Duodenal mucosa (tissue), 2 donors: ENCODE data around the gene IFI27L1.

Experiments
- H3K27ac ChIP-seq: one replicate; pipeline ENCODE4 v1.7.0; 2013; ENCODE audit warnings: low read depth, low read length
- H3K27me3 ChIP-seq, 2 donors: one replicate each; pipeline ENCODE4 v1.7.0; 2013; ENCODE audit warnings: low read length in 2 of 2, control low read depth in 1 of 2; ENCODE audit not compliant: insufficient read depth in 2 of 2, control insufficient read depth in 1 of 2
- H3K36me3 ChIP-seq, 2 donors: one replicate each; pipeline ENCODE4 v1.7.0; 2013; ENCODE audit warnings: low read length in 2 of 2, control low read depth in 1 of 2; ENCODE audit not compliant: insufficient read depth in 2 of 2, control insufficient read depth in 1 of 2
- H3K4me1 ChIP-seq, 2 donors: one replicate each; pipeline ENCODE4 v1.7.0; 2013; ENCODE audit warnings: low read length in 2 of 2, control low read depth in 1 of 2; ENCODE audit not compliant: insufficient read depth in 2 of 2, control insufficient read depth in 1 of 2
- H3K4me3 ChIP-seq, 2 donors: one replicate each; pipeline ENCODE4 v1.7.0; 2013; ENCODE audit warnings: low read length in 2 of 2, low read depth in 1 of 2
- H3K9ac ChIP-seq, 2 donors: one replicate each; pipeline ENCODE4 v1.7.0; 2013; ENCODE audit warnings: low read length in 2 of 2, low read depth in 1 of 2
- H3K9me3 ChIP-seq, 2 donors: one replicate each; pipeline ENCODE4 v1.7.0; 2013; ENCODE audit warnings: low read length in 2 of 2, control low read depth in 1 of 2; ENCODE audit not compliant: control insufficient read depth in 1 of 2

The IFI27L1 gene

DNA sequence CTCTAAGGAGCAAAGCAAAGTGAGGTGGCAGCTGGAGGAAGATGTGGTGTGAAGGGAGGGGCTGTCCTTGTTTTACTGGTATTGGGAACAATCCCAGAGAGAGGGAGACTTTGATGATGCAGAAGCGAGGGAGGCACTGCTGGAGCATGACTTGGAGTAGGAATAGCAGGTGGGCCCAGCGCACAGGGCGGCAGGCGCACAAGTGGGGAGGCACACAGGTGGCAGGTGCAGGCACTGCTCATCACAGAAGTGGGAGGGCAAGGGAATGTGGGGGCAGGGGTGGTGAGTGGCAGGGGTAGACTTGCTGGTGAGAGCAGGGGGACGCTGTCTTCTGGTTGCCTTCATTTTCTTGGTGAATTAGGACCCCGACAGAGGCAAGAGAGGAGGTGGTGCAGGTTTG, 17.9 kb downstream of the IFI27L1 start:
- no peaks in the 10 kb centered on the region for H3K27me3 ChIP-seq

DNA sequence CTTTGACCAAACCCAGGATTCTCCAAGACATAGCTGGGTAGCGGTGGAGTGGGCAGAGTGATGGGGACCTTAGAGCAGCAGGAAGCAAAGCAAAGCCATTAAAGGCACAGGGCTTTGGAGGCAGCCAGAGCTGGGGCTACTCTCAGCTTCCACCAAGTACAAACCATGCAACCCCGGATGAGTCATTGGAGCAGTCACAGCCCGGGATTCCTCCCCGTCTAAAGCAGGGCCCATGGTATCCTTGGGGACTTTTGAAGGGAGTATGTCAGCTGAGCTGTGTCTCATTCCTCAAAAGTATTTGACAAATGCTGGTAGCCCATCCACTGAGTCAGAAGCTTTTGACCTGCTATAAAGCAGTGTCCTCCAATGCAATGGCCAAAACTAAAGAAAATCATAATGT, 19.7 kb downstream of the IFI27L1 start:
- Histone ChIP-seq H3K9ac (no peak overlapping the region), H3K4me3 (no peak overlapping the region), H3K4me1 (no peaks in the 10 kb centered on the region), H3K9me3 (no peaks in the 10 kb centered on the region), H3K27ac (no peak overlapping the region), H3K36me3 (no peaks in the 10 kb centered on the region), H3K27me3 (no peaks in the 10 kb centered on the region)

More for the DNA sequence above, 17.9 kb downstream of the IFI27L1 start:
- Histone ChIP-seq H3K9me3 (no peaks in the 10 kb centered on the region), H3K27ac (no peak overlapping the region), H3K4me3 (no peak overlapping the region), H3K36me3 (no peaks in the 10 kb centered on the region), H3K9ac (no peak overlapping the region), H3K4me1 (no peaks in the 10 kb centered on the region)

GRCh38 chr14:94101748-94102147, 20.6 kb downstream of the IFI27L1 start:
- H3K27me3 ChIP-seq: no peaks in the 10 kb centered on the region
- no peaks in the 10 kb centered on the region for H3K9me3 ChIP-seq
- no peak overlapping the region for H3K9ac ChIP-seq
- no peaks in the 10 kb centered on the region for H3K4me1 ChIP-seq
- no peak overlapping the region for H3K27ac ChIP-seq
- no peaks in the 10 kb centered on the region for H3K36me3 ChIP-seq
- no peak overlapping the region for H3K4me3 ChIP-seq

DNA sequence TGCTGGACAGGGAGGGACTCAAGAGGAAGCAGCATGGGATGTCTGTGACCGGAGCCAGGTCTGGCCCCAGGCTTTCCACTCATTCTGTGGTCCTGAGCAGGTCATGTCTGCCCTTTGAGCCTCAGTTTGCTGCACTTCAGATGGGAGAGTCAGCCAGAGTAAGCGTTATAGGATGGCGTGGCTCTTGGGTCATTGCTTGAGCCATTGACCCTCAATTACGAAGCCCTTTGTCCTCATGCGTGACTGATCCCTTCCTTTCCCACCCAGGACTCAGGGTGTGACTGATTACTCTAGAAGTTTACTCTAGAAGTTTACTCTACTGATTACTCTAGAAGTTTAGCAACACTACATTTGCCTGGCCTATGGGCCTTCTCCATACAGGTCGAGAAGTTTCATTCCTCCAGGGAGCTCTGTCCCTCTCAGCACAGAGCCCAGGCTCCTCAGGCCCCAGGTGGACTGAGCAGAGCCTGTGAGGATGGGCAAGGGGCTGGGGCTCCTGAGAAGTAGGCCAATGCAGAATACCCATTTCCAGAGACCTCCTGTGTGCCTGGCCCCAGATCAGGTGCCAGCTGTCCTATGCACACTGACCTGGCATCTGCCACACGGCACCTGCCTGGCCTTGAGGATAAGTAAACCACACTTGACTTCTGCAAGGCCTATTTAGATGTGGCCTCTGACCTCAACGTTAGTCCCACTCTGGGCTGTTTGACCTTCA, 21.8 kb downstream of the IFI27L1 start:
- Histone ChIP-seq H3K27me3 (no peaks in the 10 kb centered on the region), H3K4me3 (no peak overlapping the region), H3K9me3 (no peaks in the 10 kb centered on the region), H3K27ac (no peak overlapping the region), H3K4me1 (no peaks in the 10 kb centered on the region), H3K9ac (no peak overlapping the region), H3K36me3 (no peaks in the 10 kb centered on the region)

GRCh38 chr14:94103554-94104150, 22.5 kb downstream of the IFI27L1 start:
- Histone ChIP-seq H3K36me3 (no peaks in the 10 kb centered on the region), H3K27me3 (no peaks in the 10 kb centered on the region), H3K4me1 (no peaks in the 10 kb centered on the region), H3K9me3 (no peaks in the 10 kb centered on the region), H3K9ac (no peak overlapping the region), H3K4me3 (no peak overlapping the region), H3K27ac (no peak overlapping the region)

- Histone ChIP-seq H3K9ac (no peak overlapping the region), H3K27ac (no peak overlapping the region), H3K36me3 (no peaks in the 10 kb centered on the region), H3K4me3 (no peak overlapping the region), H3K9me3 (no peaks in the 10 kb centered on the region), H3K4me1 (peaks cover 0 to under 1% of the 10 kb centered on the region in 2 donors), H3K27me3 (no peaks in the 10 kb centered on the region)
These were observed 23.6 kb downstream of the IFI27L1 start for GRCh38 chr14:94104731-94105130.

GRCh38 chr14:94109915-94110250, 28.8 kb downstream of the IFI27L1 start:
- Histone ChIP-seq H3K9ac (peak overlapping the region in 1 of 2 donors; percentile 44), H3K27ac (no peak overlapping the region), H3K4me1 (peaks cover 27 to 30% of the 10 kb centered on the region in 2 donors), H3K9me3 (no peaks in the 10 kb centered on the region), H3K4me3 (no peak overlapping the region), H3K27me3 (no peaks in the 10 kb centered on the region), H3K36me3 (no peaks in the 10 kb centered on the region)

DNA sequence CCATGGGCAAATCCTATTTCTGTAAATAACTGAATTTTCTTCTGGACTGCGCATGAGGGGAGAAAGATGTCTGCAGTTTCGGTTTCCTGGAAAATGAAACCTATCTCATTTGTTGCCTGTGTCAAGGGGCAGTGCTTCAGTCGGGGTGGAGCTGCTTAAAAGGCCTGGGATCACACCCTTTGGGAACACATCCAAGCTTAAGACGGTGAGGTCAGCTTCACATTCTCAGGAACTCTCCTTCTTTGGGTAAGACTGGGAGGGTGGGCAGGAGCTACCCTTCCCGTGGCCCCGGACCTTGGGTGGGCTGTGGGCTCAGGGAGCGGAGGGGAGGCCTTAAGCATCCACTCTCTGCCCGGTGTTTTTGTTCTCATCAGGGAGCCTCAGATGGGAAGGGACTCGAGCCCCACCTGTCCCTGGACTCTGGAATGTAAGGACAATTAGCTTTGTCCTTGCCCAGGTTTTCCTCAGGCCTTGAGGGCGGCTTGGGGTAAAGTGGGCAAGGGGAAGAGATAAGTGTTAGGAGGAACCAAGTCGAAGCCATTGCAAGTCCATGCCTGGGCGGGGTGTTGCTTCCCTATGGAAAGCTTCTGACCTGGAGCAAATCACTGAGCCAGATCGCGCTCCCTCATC, 29.6 kb downstream of the IFI27L1 start, which contains the start of gene IFI27:
IFI27 (plus strand) TSS at position 185 of the 630 bp plus-strand sequence.
- H3K4me1 ChIP-seq: peaks cover 35 to 36% of the 10 kb centered on the region in 2 donors
- no peaks in the 10 kb centered on the region for H3K27me3 ChIP-seq
- H3K4me3 ChIP-seq: peak within 1 kb of the TSS; percentile 66 to 67
- no peaks in the 10 kb centered on the region for H3K36me3 ChIP-seq
- H3K27ac ChIP-seq: peak within 1 kb of the TSS; percentile 65
- H3K9ac ChIP-seq: peak within 1 kb of the TSS; percentile 67 to 71
- no peaks in the 10 kb centered on the region for H3K9me3 ChIP-seq

DNA sequence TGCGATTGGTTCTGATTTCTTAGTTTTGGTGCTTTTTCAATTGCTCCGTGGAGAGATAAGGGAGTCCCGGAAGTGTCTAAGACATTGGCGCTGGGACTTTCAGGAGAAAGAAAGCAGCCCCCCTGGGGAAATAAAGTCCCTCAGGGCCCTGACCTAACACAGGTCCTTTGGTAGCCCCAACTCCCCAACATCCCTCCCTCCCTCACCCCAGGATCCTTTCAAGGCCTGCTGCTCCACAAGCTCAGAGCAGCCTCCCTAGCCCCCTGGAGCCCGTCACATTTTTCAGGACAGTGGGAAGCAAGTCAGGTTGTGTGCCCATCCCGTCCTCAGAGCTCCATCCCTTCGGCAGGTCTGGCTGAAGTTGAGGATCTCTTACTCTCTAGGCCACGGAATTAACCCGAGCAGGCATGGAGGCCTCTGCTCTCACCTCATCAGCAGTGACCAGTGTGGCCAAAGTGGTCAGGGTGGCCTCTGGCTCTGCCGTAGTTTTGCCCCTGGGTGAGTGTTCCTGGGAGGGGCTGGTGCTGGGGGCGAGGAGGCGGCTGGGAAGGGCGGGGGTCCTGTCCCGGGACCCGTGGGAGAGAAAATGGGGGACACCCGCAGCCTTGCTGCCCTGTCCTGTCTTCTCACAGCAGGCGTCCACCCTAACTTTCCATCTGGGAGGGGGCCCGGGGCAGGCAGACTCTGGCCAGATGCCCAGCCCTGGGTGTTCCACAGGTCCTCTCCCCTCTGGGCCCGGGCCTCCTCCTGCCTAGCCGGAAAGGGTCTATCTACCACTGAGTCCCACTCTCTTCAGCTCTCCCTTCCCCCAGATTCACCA, 30.4 kb downstream of the IFI27L1 start:
- peak overlapping the region; percentile 67 to 71 for H3K9ac ChIP-seq
- no peaks in the 10 kb centered on the region for H3K27me3 ChIP-seq
- H3K27ac ChIP-seq: peak overlapping the region; percentile 48
- no peaks in the 10 kb centered on the region for H3K9me3 ChIP-seq
- peak overlapping the region; percentile 66 to 67 for H3K4me3 ChIP-seq
- no peaks in the 10 kb centered on the region for H3K36me3 ChIP-seq
- H3K4me1 ChIP-seq: peaks cover 37% of the 10 kb centered on the region in 2 donors
